NB4 (cell line): ENCODE results near the gene CD244.

Experiments
- POLR2A ChIP-seq: IDR thresholded peaks from 2 replicates; pipeline ENCODE4 v1.6.1; 2011; ENCODE audit warnings: mild to moderate bottlenecking; ENCODE audit not compliant: insufficient read length; ENCODE audit errors: extremely low read depth
- TF ChIP-seq, protein P1 (sequence below): IDR thresholded peaks from 2 replicates; pipeline ENCODE4 v1.6.1; 2011; ENCODE audit warnings: low read depth, low read length

DNA sequence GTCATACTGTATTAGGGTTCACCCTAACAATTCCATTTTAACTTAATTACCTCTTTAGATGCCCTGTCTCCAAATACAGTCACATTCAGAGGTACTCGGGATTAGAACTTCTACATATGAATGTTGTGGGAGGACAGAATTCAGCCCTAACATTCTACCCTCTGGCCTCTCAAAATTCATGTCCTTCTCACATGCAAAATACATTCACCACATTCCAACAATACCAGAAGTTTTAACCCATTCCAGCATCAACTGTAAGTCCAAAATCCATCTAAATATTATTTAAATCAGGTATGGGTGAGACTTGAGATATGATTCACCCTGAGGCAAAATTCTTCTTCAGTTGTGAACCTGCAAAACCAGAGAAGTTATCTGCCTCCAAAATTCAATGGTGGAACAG is 52.2 kb downstream of the CD244 start:
- TF ChIP-seq POLR2A: no peak
- TF ChIP-seq, protein P1, sequence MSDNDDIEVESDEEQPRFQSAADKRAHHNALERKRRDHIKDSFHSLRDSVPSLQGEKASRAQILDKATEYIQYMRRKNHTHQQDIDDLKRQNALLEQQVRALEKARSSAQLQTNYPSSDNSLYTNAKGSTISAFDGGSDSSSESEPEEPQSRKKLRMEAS: no peak
